ENCODE measurements around the gene NINL.

DNA sequence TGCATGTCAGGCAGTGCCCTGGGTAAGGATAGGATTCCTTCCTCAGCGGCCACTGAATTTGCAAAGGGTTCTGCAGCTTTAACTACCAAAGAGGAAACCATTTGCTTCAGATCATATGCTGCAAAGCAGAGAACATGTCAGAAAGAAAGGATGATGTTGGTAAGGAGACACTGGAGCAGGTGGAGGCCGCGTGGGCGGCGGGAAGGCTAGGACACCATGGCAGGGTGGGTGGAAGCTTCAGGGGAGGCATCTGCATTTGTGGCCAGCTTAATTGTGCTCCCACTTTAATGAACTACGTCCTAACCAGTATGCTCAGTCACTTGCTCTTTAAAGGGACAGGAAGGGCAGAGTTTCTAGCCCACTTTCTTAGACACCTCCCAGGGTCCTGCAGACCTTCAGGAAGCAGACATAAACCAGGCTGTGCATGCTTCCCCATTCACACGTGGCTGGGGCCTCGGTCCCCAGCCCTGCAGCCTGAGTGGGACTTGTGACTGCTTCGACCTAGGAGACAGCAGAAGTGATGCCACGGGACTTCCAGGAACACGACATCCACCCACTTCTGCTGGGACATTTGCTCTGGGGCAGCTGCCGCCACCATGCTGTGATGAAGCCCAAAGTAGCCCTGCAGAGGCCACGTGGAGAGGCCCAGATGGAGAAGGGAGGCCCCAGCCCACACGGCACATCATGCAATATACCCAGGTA is 101.7 kb downstream of the NINL start:
- TF ChIP-seq, protein P1, sequence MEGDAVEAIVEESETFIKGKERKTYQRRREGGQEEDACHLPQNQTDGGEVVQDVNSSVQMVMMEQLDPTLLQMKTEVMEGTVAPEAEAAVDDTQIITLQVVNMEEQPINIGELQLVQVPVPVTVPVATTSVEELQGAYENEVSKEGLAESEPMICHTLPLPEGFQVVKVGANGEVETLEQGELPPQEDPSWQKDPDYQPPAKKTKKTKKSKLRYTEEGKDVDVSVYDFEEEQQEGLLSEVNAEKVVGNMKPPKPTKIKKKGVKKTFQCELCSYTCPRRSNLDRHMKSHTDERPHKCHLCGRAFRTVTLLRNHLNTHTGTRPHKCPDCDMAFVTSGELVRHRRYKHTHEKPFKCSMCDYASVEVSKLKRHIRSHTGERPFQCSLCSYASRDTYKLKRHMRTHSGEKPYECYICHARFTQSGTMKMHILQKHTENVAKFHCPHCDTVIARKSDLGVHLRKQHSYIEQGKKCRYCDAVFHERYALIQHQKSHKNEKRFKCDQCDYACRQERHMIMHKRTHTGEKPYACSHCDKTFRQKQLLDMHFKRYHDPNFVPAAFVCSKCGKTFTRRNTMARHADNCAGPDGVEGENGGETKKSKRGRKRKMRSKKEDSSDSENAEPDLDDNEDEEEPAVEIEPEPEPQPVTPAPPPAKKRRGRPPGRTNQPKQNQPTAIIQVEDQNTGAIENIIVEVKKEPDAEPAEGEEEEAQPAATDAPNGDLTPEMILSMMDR (optimal IDR thresholded peaks at IDR 0.05 in 1 of 3, IDR thresholded peaks at IDR 0.05 in 1 of 3, conservative IDR thresholded peaks at IDR 0.05 in 1 of 3; ENCODE audit: extremely low read depth in 1 of 3, insufficient read depth in 2 of 3, low read length in 3 of 3), result no peak
- TF ChIP-seq EZH2 (IDR thresholded peaks at IDR 0.05; ENCODE audit: low read length), result no peak
